ENCODE results near the gene NAA15. TPM values are rescaled to one million over a fixed set of nuclear protein-coding genes. Genes with fewer than 3 reads are reported as not detected.
"Not testable (repeated sequence)": the region's sequence is repeated elsewhere in the genome, so short reads cannot be mapped to it uniquely, and the experiment has no call there.

NAA15 gene
- total RNA-seq, 6 experiments from 2014 or later, result 63.0 to 72.0 (median 69.6) TPM

DNA sequence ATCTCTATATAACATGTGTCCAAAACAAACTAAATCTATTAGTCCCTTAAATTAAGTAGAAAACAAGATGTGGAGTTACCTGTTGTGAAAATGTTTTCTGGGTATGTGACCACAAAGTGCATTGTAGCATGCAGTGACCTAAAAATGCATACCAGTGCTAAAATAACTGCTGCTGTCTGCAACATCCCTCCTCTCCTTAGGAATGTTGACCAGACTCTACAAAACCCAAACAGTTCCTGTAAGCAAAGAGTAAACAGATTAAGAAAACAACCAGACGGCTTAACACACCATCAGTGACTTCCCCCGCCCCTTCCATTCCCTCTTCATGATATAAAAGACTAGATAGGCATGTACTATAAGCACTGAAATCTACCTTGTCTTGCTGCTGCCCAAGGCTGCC is 136.8 kb downstream of the NAA15 start:
- peaks cover 43% of the 10 kb centered on the region for H3K36me3 Mint-ChIP-seq (ENCODE audit: low read depth)
- peaks cover 7% of the 10 kb centered on the region; the same call in 1 of the 2 replicates for H3K9me3 Mint-ChIP-seq
- no peaks in the 10 kb centered on the region for H3K27me3 Mint-ChIP-seq (ENCODE audit: insufficient read depth)
- H3K27ac Mint-ChIP-seq, result no peak overlapping the region
- no peak for DNase-seq
- TF ChIP-seq, protein P1, sequence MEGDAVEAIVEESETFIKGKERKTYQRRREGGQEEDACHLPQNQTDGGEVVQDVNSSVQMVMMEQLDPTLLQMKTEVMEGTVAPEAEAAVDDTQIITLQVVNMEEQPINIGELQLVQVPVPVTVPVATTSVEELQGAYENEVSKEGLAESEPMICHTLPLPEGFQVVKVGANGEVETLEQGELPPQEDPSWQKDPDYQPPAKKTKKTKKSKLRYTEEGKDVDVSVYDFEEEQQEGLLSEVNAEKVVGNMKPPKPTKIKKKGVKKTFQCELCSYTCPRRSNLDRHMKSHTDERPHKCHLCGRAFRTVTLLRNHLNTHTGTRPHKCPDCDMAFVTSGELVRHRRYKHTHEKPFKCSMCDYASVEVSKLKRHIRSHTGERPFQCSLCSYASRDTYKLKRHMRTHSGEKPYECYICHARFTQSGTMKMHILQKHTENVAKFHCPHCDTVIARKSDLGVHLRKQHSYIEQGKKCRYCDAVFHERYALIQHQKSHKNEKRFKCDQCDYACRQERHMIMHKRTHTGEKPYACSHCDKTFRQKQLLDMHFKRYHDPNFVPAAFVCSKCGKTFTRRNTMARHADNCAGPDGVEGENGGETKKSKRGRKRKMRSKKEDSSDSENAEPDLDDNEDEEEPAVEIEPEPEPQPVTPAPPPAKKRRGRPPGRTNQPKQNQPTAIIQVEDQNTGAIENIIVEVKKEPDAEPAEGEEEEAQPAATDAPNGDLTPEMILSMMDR (IDR thresholded peaks at IDR 0.05), result no peak
- no peak overlapping the region for H3K4me3 Mint-ChIP-seq
- peaks cover 6% of the 10 kb centered on the region; the same call in 1 of the 2 replicates for H3K4me1 Mint-ChIP-seq (ENCODE audit: low read depth)

DNA sequence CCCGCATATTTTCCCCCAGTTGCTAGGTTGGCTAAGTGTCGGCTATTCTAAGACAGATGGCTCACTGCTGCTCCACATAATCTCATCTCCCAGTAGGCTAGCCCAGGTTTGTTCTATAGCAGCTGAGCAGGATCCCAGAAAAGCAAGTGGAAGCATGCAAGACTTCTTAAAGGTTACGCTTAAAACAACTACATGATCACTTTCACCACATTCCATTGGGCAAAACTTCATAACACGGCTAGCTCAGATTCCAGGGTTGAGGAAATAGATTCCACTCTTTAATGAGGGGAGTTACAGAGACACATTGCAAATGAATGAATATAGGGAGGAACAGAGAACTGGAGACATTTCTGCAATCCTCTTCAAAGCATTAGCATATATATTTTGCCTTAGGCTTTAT is 139.7 kb downstream of the NAA15 start:
- no peak for DNase-seq
- no peak overlapping the region for H3K4me3 Mint-ChIP-seq

DNA sequence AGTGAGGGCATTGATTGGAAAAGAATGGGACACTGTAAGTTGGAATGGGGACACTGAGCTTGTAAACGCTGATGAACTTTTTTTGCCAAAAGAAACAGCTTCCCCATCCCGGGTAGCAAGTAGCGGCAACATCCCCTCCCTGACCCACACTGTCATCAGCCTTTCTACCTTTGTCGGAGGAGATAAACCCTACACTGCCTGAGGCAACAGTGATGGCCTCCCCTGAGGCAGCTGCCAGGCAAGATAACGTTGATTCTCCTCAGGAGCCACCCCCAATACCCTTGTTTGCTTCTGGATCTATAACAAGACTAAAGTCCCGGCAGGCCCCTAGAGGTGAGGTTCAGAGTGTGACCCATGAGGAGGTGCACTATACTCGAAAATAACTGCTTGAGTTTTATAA is 142.4 kb downstream of the NAA15 start:
- peaks cover 7% of the 10 kb centered on the region; the same call in 1 of the 2 replicates for H3K9me3 Mint-ChIP-seq
- TF ChIP-seq, protein P1 (IDR thresholded peaks at IDR 0.05), result no peak
- H3K36me3 Mint-ChIP-seq (ENCODE audit: low read depth), result peaks cover 20% of the 10 kb centered on the region
- no peaks in the 10 kb centered on the region for H3K27me3 Mint-ChIP-seq (ENCODE audit: insufficient read depth)
- H3K27ac Mint-ChIP-seq, result no peak overlapping the region
- H3K4me3 Mint-ChIP-seq, result no peak overlapping the region
- no peak for DNase-seq
- H3K4me1 Mint-ChIP-seq (ENCODE audit: low read depth), result peaks cover 6% of the 10 kb centered on the region; the same call in 1 of the 2 replicates

More for the DNA sequence above, 139.7 kb downstream of the NAA15 start:
- peaks cover 43% of the 10 kb centered on the region for H3K36me3 Mint-ChIP-seq (ENCODE audit: low read depth)
- peaks cover 7% of the 10 kb centered on the region; the same call in 1 of the 2 replicates for H3K9me3 Mint-ChIP-seq
- no peak overlapping the region for H3K27ac Mint-ChIP-seq
- H3K27me3 Mint-ChIP-seq (ENCODE audit: insufficient read depth), result no peaks in the 10 kb centered on the region
- peaks cover 6% of the 10 kb centered on the region; the same call in 1 of the 2 replicates for H3K4me1 Mint-ChIP-seq (ENCODE audit: low read depth)
- TF ChIP-seq, protein P1 (IDR thresholded peaks at IDR 0.05), result no peak

DNA sequence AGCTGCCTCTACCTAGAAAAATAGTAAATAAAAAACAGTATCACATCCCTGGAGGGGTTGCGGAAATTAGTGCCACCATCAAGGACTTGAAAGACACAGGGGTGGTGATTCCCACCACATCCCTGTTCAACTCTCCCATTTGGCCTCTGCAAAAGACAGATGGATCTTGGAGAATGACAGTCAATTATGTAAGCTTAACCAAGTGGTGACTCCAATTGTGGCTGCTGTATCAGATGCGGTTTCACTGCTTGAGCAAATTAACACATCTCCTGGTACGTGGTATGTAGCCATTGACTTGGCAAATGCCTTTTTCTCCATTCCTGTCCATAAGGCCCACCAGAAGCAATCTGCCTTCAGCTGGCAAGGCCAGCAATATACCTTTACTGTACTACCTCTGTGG is 143.6 kb downstream of the NAA15 start:
- H3K9me3 Mint-ChIP-seq; DNase-seq; H3K4me3 Mint-ChIP-seq; H3K27ac Mint-ChIP-seq; H3K36me3 Mint-ChIP-seq (ENCODE audit: low read depth); H3K4me1 Mint-ChIP-seq (ENCODE audit: low read depth); H3K27me3 Mint-ChIP-seq (ENCODE audit: insufficient read depth): not testable (repeated sequence)

DNA sequence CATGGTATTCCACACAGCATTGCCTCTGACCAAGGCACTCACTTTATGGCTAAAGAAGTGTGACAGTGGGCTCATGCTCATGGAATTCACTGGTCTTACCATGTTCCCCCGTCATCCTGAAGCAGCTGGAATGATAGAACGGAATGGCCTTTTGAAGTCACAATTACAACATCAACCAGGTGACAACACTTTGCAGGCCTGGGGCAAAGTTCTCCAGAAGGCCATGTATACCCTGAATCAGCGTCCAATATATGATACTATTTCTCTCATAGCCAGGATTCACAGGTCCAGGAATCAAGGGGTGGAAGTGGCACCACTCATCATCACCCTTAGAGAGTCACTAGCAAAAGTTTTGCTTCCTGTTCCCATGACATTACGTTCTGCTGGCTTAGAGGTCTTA is 145.8 kb downstream of the NAA15 start:
- H3K27ac Mint-ChIP-seq; H3K4me3 Mint-ChIP-seq; H3K36me3 Mint-ChIP-seq (ENCODE audit: low read depth); H3K4me1 Mint-ChIP-seq (ENCODE audit: low read depth); H3K27me3 Mint-ChIP-seq (ENCODE audit: insufficient read depth); H3K9me3 Mint-ChIP-seq; DNase-seq: not testable (repeated sequence)

DNA sequence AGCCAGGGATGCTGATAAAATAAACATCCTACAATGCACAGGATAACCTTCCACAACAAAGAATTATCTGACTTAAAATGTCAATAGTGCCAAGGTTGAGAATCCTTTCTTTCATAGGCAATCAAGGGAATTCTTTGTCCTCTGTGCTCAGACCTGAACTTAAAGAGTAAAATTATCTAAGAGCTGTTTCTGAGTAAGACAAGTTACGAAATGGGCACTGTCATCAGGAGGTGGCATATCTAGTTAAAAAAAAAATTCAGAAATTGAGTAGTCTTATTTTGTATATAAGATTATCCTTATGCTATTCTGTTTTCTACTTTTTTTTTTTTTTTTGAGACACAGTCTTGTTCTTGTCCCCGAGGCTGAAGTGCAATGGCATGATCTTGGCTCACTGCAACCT is 149.3 kb downstream of the NAA15 start:
- Mint-ChIP-seq H3K9me3 (no peaks in the 10 kb centered on the region), H3K27ac (no peak overlapping the region), H3K4me3 (no peak overlapping the region), H3K27me3 (ENCODE audit: insufficient read depth) (peaks cover 2% of the 10 kb centered on the region; the same call in 1 of the 2 replicates), H3K36me3 (ENCODE audit: low read depth) (no peaks in the 10 kb centered on the region), H3K4me1 (ENCODE audit: low read depth) (peaks cover 25% of the 10 kb centered on the region)
- no peak for DNase-seq
- TF ChIP-seq, protein P1 (IDR thresholded peaks at IDR 0.05), result no peak

DNA sequence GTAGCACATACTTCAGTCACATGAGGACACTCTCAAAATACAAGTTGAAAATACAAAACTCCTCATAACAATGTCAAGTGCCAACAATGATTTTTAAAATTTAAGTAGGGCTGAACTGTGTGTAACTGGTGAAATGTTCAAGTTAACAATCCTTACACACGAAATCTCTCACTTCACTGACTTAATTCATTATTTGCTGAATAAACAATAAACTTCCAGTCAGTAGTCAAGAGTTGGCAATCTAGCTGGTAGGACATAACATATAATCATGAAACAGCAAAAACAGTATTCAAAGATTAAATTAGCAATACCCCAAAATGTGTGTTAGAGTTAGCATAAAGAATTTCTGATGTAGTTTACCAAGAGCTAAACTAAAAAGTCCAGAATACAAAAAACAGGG is 150.7 kb downstream of the NAA15 start:
- Mint-ChIP-seq H3K4me3 (peak overlapping the region; percentile 98), H3K27ac (peak overlapping the region; percentile 98), H3K36me3 (ENCODE audit: low read depth) (no peaks in the 10 kb centered on the region), H3K27me3 (ENCODE audit: insufficient read depth) (peaks cover 2% of the 10 kb centered on the region; the same call in 1 of the 2 replicates), H3K4me1 (ENCODE audit: low read depth) (peaks cover 39% of the 10 kb centered on the region), H3K9me3 (no peaks in the 10 kb centered on the region)
- TF ChIP-seq, protein P1 (IDR thresholded peaks at IDR 0.05), result no peak
- DNase-seq, result no peak
